Spleen (tissue), 11 donors: ENCODE measurements around the gene YWHAG. TPM values are rescaled to one million over a fixed set of nuclear protein-coding genes. Genes with fewer than 3 reads are reported as not detected.
"Not testable (repeated sequence)": the region's sequence is repeated elsewhere in the genome, so short reads cannot be mapped to it uniquely, and the experiment has no call there.

Experiments
- DNase-seq: peaks from one replicate; pipeline ENCODE4 v3.0.0-alpha.2; 2020
- H3K27ac ChIP-seq, 8 donors: fragments of 200-600 bp; sonication (generic) in 7 of 8; 1 replicate in 4 of 8; 2 replicates in 4 of 8; pipeline versions ENCODE4 v1.5.0 to v1.8.0; 2016 to 2021; ENCODE audit warnings: inconsistent platforms in 4 of 8, mild to moderate bottlenecking in 4 of 8, moderate library complexity in 1 of 8
- H3K27me3 ChIP-seq, 7 donors: fragments of 200-600 bp; sonication (generic) in 6 of 7; replicated peaks in 1 of 7; 1 replicate in 4 of 7; 2 replicates in 3 of 7; pipeline versions ENCODE4 v1.5.0 to v1.8.0; 2016 to 2021; ENCODE audit warnings: inconsistent platforms in 3 of 7, mild to moderate bottlenecking in 1 of 7
- H3K36me3 ChIP-seq, 6 donors: fragments of 200-600 bp; sonication (generic) in 5 of 6; 1 replicate in 4 of 6; 2 replicates in 2 of 6; pipeline versions ENCODE4 v1.5.0 to v1.8.0; 2016 to 2021; ENCODE audit warnings: inconsistent platforms in 2 of 6
- H3K4me1 ChIP-seq, 6 donors: fragments of 200-600 bp; sonication (generic) in 5 of 6; 1 replicate in 3 of 6; 2 replicates in 3 of 6; pipeline versions ENCODE4 v1.5.0 to v1.8.0; 2016 to 2021; ENCODE audit warnings: inconsistent platforms in 3 of 6
- H3K4me3 ChIP-seq, 8 donors: fragments of 200-600 bp; sonication (generic) in 7 of 8; 1 replicate in 4 of 8; 2 replicates in 4 of 8; pipeline versions ENCODE4 v1.5.0 to v1.8.0; 2016 to 2021; ENCODE audit warnings: inconsistent platforms in 4 of 8, mild to moderate bottlenecking in 4 of 8, moderate library complexity in 2 of 8
- H3K9me3 ChIP-seq, 8 donors: fragments of 200-600 bp; sonication (generic) in 7 of 8; 1 replicate in 4 of 8; 2 replicates in 4 of 8; pipeline versions ENCODE4 v1.5.0 to v1.8.0; 2016 to 2021; ENCODE audit warnings: inconsistent platforms in 4 of 8
- POLR2A ChIP-seq, 3 donors: fragments of 450-650 bp; IDR thresholded peaks; one replicate each; pipeline ENCODE4 v1.5.1; 2017; ENCODE audit warnings: antibody characterized with exemption in 3 of 3, mild to moderate bottlenecking in 1 of 3
- POLR2AphosphoS5 ChIP-seq, 3 donors: sonication (generic); formaldehyde crosslinking; IDR thresholded peaks; one replicate each; pipeline ENCODE4 v1.5.1; 2017; ENCODE audit warnings: antibody characterized with exemption in 3 of 3
- WGBS, 5 donors: extraction: QIAGEN DNeasy Blood & Tissue Kit in 3 of 5; methylation state at CpG; one replicate each; pipeline versions ENCODE4 v1.1.5 to v1.1.7; 2013 to 2018; 5-methylcytosine and 5-hydroxymethylcytosine counted together
- intact Hi-C: fragments of 100-400 bp; cut with DNase I; formaldehyde crosslinking; loops from one replicate; pipeline ENCODE4 v1.15.0; 2023; ENCODE audit warnings: low total_unique reads
- polyA plus RNA-seq, 3 donors: library from polyadenylated mRNA; stranded (reverse); fragments of 200-250 nt; gene quantifications; one replicate each; pipeline ENCODE4 v1.2.1, GENCODE V29; 2013
- total RNA-seq, 7 donors: library from RNA; depleted of rRNA in 3 of 7; stranded (reverse); fragments of >200 nt in 3 of 7; fragmentation: NEBNext Ultra II Directional in 4 of 7; extraction: Animal tissue kit (Norgen Biotek cat#: 25700) in 4 of 7; gene quantifications; one replicate each; pipeline versions ENCODE4 v1.1.0 to v1.2.1, GENCODE V29; 2016 to 2021
- TF ChIP-seq, protein P1 (sequence below), 11 experiments: fragments of 200-600 bp in 7 of 11; fragments of 450-650 bp in 4 of 11; sonication (generic) in 4 of 11; IDR thresholded peaks in 8 of 11; conservative IDR thresholded peaks in 3 of 11; 1 replicate in 7 of 11; 2 replicates in 4 of 11; pipeline versions ENCODE4 v1.4.0 to v1.8.0; 2016 to 2021; ENCODE audit warnings: antibody characterized with exemption in 11 of 11, inconsistent platforms in 4 of 11, mild to moderate bottlenecking in 1 of 11
- donor health status: healthy with polysubstance abuse.
- donor health status: DM: no; HTN: no; CAD: no; lungs with moderate emphysema.
- donor health status: DM: no; HTN: no; CAD: no.
- donor health status: Bipolar disorder and iron deficiency.
- donor health status: healthy.
- donor health status: DM: no; HTN: no; CAD: no.
- donor health status: DM: yes; HTN: yes; CAD: no.

The YWHAG gene
- total and polyA plus RNA-seq, 10 donors: 19.7 to 108 (median 70.4) TPM

DNA sequence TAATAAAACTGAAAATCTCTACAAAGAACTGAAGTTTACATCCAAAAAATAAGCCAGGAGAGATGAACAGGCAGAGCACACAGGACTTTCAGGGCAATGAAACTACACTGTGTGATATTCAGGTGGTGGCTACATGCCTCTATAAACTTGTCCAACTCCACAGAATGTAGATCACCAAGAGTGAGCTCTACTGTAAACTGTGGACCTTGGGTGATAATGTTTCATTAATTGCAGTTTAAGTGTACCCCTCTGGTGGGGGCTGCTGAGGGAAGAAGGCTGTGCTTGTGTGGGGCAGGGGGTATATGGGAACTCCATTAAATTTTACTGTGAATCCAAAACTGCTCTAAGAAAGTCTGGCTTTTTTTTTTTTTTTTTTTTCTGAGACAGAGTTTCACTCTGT is 22.7 kb downstream of the YWHAG start:
- no peak for TF ChIP-seq POLR2A (IDR thresholded peaks at IDR 0.05)
- no peaks in the 10 kb centered on the region for H3K9me3 ChIP-seq
- H3K4me1 ChIP-seq: peaks cover 29 to 96% (median 61%) of the 10 kb centered on the region in 6 donors

DNA sequence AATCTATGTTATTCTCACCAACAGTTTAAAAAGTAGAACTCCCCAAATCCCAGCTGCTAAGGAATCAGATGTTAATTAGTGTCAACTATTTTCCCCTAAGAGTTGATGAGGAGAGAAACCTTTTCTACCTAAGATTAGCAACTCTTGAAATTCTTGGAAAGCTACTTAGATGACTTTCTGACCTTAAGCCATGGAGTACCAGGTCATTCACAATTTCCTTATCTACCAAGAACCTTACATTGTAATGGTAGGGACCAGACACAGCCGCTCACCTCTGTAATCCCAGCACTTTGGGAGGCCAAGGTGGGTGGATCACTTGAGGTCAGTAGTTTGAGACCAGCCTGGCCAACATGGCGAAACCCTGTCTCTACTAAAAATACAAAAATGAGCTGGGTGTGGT is 23.4 kb downstream of the YWHAG start:
- peaks cover 23 to 96% (median 57%) of the 10 kb centered on the region in 6 donors for H3K4me1 ChIP-seq
- H3K27ac ChIP-seq, H3K27me3 ChIP-seq, H3K4me3 ChIP-seq, intact Hi-C loops, H3K9me3 ChIP-seq, DNase-seq: not testable (repeated sequence)
- 89 to 98% (median 95%) methylated on average over 2 of the region's 2 CpGs for WGBS, 5 donors
- H3K36me3 ChIP-seq: peaks cover 0 to 57% (median 0%) of the 10 kb centered on the region in 6 donors

More for the DNA sequence above, 22.7 kb downstream of the YWHAG start:
- peaks cover 0 to 59% (median 0%) of the 10 kb centered on the region in 6 donors for H3K36me3 ChIP-seq
- no peak for DNase-seq
- no peak overlapping the region for H3K27ac ChIP-seq
- H3K27me3 ChIP-seq: no peaks in the 10 kb centered on the region
- intact Hi-C loops: no loop called here
- H3K4me3 ChIP-seq: no peak overlapping the region

DNA sequence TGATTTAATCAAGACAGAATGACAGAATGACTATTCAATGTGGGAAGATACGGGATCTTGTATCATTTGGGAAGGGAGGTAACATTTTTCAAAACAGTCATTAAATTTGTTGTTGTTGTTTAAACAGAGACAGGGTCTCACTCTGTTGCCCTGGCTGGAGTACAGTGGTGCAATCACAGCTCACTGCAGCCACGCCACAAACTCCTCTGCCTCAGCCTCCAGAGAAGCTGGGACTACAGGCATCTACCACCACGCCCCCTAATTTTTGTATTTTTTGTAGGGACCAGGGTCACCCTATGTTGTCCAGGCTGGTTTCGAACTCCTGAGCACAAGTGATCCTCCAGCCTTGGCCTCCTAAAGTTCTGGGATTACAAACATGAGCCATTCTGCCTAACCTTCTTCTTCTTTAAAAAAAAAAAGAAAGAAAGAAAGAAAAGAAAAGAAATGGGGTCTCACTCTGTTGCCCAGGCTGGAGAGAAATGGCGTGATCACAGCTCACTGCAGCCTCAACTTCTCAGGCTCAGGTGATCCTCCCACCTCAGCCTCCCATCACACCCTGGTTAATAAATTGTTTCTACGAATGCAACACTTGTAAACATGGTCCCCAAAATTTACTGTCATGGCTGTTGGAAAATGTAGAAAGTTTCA is 24.3 kb downstream of the YWHAG start:
- DNase-seq: no peak
- intact Hi-C loops: no loop called here
- Histone ChIP-seq H3K4me1 (peaks cover 23 to 97% (median 57%) of the 10 kb centered on the region in 6 donors), H3K27ac (peak overlapping the region in 6 of 8 donors; percentile 6 to 69 (median 60)), H3K36me3 (peaks cover 0 to 57% (median 7%) of the 10 kb centered on the region in 6 donors), H3K4me3 (no peak overlapping the region), H3K27me3 (no peaks in the 10 kb centered on the region), H3K9me3 (no peaks in the 10 kb centered on the region)
- TF ChIP-seq POLR2AphosphoS5 (IDR thresholded peaks at IDR 0.05): no peak
- TF ChIP-seq, protein P1, sequence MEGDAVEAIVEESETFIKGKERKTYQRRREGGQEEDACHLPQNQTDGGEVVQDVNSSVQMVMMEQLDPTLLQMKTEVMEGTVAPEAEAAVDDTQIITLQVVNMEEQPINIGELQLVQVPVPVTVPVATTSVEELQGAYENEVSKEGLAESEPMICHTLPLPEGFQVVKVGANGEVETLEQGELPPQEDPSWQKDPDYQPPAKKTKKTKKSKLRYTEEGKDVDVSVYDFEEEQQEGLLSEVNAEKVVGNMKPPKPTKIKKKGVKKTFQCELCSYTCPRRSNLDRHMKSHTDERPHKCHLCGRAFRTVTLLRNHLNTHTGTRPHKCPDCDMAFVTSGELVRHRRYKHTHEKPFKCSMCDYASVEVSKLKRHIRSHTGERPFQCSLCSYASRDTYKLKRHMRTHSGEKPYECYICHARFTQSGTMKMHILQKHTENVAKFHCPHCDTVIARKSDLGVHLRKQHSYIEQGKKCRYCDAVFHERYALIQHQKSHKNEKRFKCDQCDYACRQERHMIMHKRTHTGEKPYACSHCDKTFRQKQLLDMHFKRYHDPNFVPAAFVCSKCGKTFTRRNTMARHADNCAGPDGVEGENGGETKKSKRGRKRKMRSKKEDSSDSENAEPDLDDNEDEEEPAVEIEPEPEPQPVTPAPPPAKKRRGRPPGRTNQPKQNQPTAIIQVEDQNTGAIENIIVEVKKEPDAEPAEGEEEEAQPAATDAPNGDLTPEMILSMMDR (IDR thresholded peaks at IDR 0.05 in 8 of 11, conservative IDR thresholded peaks at IDR 0.05 in 3 of 11): no peak
- WGBS, 5 donors: 80 to 90% (median 86%) methylated on average over 6 of the region's 6 CpGs

DNA sequence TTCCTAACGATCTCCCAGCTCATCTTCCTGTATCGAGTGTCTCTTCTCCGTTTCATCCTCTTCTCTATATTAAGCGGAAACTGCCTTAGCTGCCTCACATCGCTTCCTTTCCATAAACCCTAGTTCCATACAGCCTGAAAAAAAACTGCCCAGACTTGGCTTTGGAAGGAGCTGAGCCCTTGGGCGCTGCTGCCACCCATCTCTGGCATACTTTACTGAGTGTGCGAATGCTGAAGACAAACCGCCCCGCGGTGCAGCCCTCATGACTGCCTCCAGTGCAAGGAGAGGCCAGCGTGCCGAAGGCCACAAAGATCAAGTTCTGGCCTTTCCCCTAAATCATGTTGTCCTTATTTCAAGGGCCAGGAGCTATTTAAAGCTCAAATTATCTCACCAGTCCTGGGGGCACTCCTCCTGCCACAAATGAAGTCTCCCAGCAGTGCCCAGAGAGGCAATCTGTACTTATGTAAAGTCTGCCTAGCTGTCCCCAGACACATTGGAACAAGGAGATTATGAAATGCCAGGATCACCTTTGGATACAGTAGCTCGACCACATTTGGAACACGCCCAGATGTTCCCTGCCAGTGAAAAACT is 25.2 kb downstream of the YWHAG start:
- H3K27ac ChIP-seq: peak overlapping the region in 7 of 8 donors; percentile 9 to 69 (median 57)
- H3K4me3 ChIP-seq: peak overlapping the region in 1 of 8 donors; percentile 23
- WGBS, 5 donors: 35 to 69% (median 57%) methylated on average over 14 of the region's 14 CpGs
- H3K36me3 ChIP-seq: peaks cover 0 to 58% (median 15%) of the 10 kb centered on the region in 6 donors
- peak; percentile 63 to 76 (median 70) for TF ChIP-seq POLR2AphosphoS5 (IDR thresholded peaks at IDR 0.05)
- TF ChIP-seq, protein P1 (IDR thresholded peaks at IDR 0.05 in 8 of 11, conservative IDR thresholded peaks at IDR 0.05 in 3 of 11): no peak
- no peaks in the 10 kb centered on the region for H3K9me3 ChIP-seq
- H3K27me3 ChIP-seq: no peaks in the 10 kb centered on the region
- intact Hi-C loops: no loop called here
- DNase-seq: no peak
- H3K4me1 ChIP-seq: peaks cover 18 to 97% (median 55%) of the 10 kb centered on the region in 6 donors

DNA sequence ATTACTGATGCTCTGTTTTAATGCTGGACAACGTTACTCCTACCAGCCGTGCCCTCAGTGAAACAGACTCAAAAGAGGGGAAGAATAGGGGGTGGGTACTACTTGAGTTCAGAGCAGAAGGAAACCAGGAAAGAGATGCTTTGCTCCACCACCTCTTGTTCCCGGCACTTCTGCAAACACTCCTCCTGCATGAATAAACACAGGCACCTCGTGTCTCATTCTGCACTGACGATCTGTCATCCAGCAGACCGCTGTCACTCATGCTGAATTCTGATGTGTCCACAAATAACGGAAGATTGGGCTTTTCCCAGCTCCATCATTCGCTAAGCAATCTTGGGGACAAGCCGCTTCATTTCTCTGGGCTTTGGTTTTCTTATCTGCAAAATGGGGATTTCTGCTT is 26.7 kb downstream of the YWHAG start:
- 47 to 70% (median 58%) methylated on average over 9 of the region's 9 CpGs for WGBS, 5 donors
- H3K4me1 ChIP-seq: peaks cover 17 to 97% (median 54%) of the 10 kb centered on the region in 6 donors
- TF ChIP-seq POLR2AphosphoS5 (IDR thresholded peaks at IDR 0.05) (no peak), POLR2A (IDR thresholded peaks at IDR 0.05) (no peak)
- TF ChIP-seq, protein P1 (IDR thresholded peaks at IDR 0.05 in 8 of 11, conservative IDR thresholded peaks at IDR 0.05 in 3 of 11): no peak

More for the DNA sequence above, 26.7 kb downstream of the YWHAG start:
- intact Hi-C loops: no loop called here
- peaks cover 0 to 66% (median 22%) of the 10 kb centered on the region in 6 donors for H3K36me3 ChIP-seq
- no peak overlapping the region for H3K4me3 ChIP-seq
- H3K27ac ChIP-seq: peak overlapping the region in 3 of 8 donors; percentile 13 to 34 (median 21)
- DNase-seq: no peak
- no peaks in the 10 kb centered on the region for H3K27me3 ChIP-seq
- H3K9me3 ChIP-seq: no peaks in the 10 kb centered on the region
